PC-3 (cell line): ENCODE data around the gene FBXO9. TPM values are rescaled to one million over a fixed set of nuclear protein-coding genes. Genes with fewer than 3 reads are reported as not detected.
"Not testable (repeated sequence)": the region's sequence is repeated elsewhere in the genome, so short reads cannot be mapped to it uniquely, and the experiment has no call there.

Experiments used
- ATAC-seq: fragments of 200-7000 bp; cut with Tn5 transposase; 2 replicates; pipeline ENCODE4 v1.9.1; 2020; ENCODE audit warnings: mild to moderate bottlenecking, moderate library complexity
- BruUV-seq: library from RNA; stranded (reverse); fragments of 400-500 nt; replicated peaks from 2 replicates; lab custom pipeline; 2021; lab: Mats Ljungman, UMichigan
- CTCF ChIA-PET: fragments of 300-600 bp; sonication (Branson Sonifier 250); formaldehyde crosslinking; loops from one replicate; lab custom pipeline; 2022; ENCODE audit warnings: antibody characterized with exemption; lab: Charles Lee
- POLR2A ChIA-PET: fragments of 300-600 bp; sonication (Branson Sonifier 250); formaldehyde crosslinking; loops from one replicate; lab custom pipeline; 2022; ENCODE audit warnings: antibody characterized with exemption; ENCODE audit not compliant: unreplicated experiment; lab: Charles Lee
- DNase-seq: peaks from one replicate; pipeline ENCODE4 v3.0.0-alpha.2; 2015
- H2AFZ ChIP-seq: fragments of 300-600 bp; sonication (generic); 2 replicates; pipeline ENCODE4 v1.6.0; 2016; ENCODE audit warnings: antibody characterized with exemption, low read length
- H3F3A ChIP-seq: fragments of 300-600 bp; sonication (generic); one replicate; pipeline ENCODE4 v1.6.0; 2017; ENCODE audit warnings: antibody characterized with exemption, low read length, control low read depth, mild to moderate bottlenecking; ENCODE audit not compliant: unreplicated experiment
- H3K27ac ChIP-seq: fragments of 300-600 bp; sonication (generic); 2 replicates; pipeline ENCODE4 v1.5.1; 2016; ENCODE audit warnings: mild to moderate bottlenecking, low read length
- H3K27me3 ChIP-seq: fragments of 300-600 bp; sonication (generic); 2 replicates; pipeline ENCODE4 v1.6.1; 2016; ENCODE audit warnings: low read length, mixed read lengths
- H3K36me3 ChIP-seq: fragments of 300-600 bp; sonication (generic); 2 replicates; pipeline ENCODE4 v1.6.1; 2016; ENCODE audit warnings: low read depth, mixed run types, low read length, mixed read lengths
- H3K4me1 ChIP-seq: fragments of 300-600 bp; sonication (generic); 2 replicates; pipeline ENCODE4 v1.5.1; 2016; ENCODE audit warnings: low read length; ENCODE audit not compliant: insufficient read depth
- H3K4me2 ChIP-seq: fragments of 300-600 bp; sonication (generic); 2 replicates; pipeline ENCODE4 v1.6.0; 2016; ENCODE audit warnings: low read length
- H3K4me3 ChIP-seq: fragments of 300-600 bp; sonication (generic); 2 replicates; pipeline ENCODE4 v1.5.1; 2016; ENCODE audit warnings: mild to moderate bottlenecking, low read length, mixed read lengths
- H3K79me2 ChIP-seq: fragments of 300-600 bp; sonication (generic); 2 replicates; pipeline ENCODE4 v1.6.1; 2017; ENCODE audit warnings: low read length, mixed read lengths
- H3K9ac ChIP-seq: fragments of 300-600 bp; sonication (generic); 2 replicates; pipeline ENCODE4 v1.6.0; 2016; ENCODE audit warnings: mild to moderate bottlenecking, low read length
- H3K9me2 ChIP-seq: fragments of 300-600 bp; sonication (generic); replicated peaks from 2 replicates; pipeline ENCODE4 v1.6.1; 2016; ENCODE audit warnings: mixed run types, low read length, mixed read lengths
- H3K9me3 ChIP-seq: fragments of 300-600 bp; sonication (generic); 2 replicates; pipeline ENCODE4 v1.6.1; 2016; ENCODE audit warnings: low read length, mixed read lengths
- H4K20me1 ChIP-seq: fragments of 300-600 bp; sonication (generic); 2 replicates; pipeline ENCODE4 v1.6.1; 2016; ENCODE audit warnings: low read length, mixed read lengths
- EZH2 ChIP-seq: fragments of 300-600 bp; sonication (generic); IDR thresholded peaks from one replicate; pipeline ENCODE4 v1.6.1; 2017; ENCODE audit warnings: antibody characterized with exemption, mild to moderate bottlenecking, low read length; ENCODE audit not compliant: unreplicated experiment
- EZH2phosphoT487 ChIP-seq: fragments of 300-600 bp; sonication (generic); IDR thresholded peaks from 2 replicates; pipeline ENCODE4 v1.6.1; 2018; ENCODE audit warnings: mild to moderate bottlenecking, antibody characterized with exemption, low read length, borderline replicate concordance
- intact Hi-C: fragments of 100-400 bp; cut with micrococcal nuclease; formaldehyde crosslinking; loops from 2 replicates; pipeline ENCODE4 v1.9.0; 2023
- total RNA-seq: library from RNA; depleted of rRNA; stranded (reverse); fragments of >200 nt; gene quantifications from 2 replicates; pipeline ENCODE4 v1.2.3, GENCODE V29; 2014
- TF ChIP-seq, protein P1 (sequence below): fragments of 300-600 bp; sonication (generic); conservative IDR thresholded peaks from 2 replicates; pipeline ENCODE4 v1.5.1; 2017; ENCODE audit warnings: antibody characterized with exemption, low read depth, mild to moderate bottlenecking, low read length

FBXO9 gene
- total RNA-seq, 1 experiment from 2014 or later: 54.6 TPM

GRCh38 chr6:53059648-53060589 lies 5.3 kb upstream of the FBXO9 start:
- Histone ChIP-seq H3K27me3 (no peaks in the 10 kb centered on the region), H3K36me3 (no peaks in the 10 kb centered on the region), H3K27ac (no peak overlapping the region), H3K9ac (peak overlapping the region; percentile 90; the same call in 1 of the 2 replicates), H4K20me1 (no peaks in the 10 kb centered on the region), H3K4me2 (peak overlapping the region; percentile 81), H2AFZ (no peak overlapping the region), H3K4me3 (peak overlapping the region; percentile 96), H3K4me1 (peaks cover 37% of the 10 kb centered on the region), H3K79me2 (peaks cover 51% of the 10 kb centered on the region), H3K9me3 (no peaks in the 10 kb centered on the region), H3F3A (no peaks in the 10 kb centered on the region), H3K9me2 (no peaks in the 10 kb centered on the region)
- ATAC-seq (no peak), DNase-seq (no peak)
- no peak for TF ChIP-seq EZH2phosphoT487
- no peak for TF ChIP-seq EZH2
- TF ChIP-seq, protein P1, sequence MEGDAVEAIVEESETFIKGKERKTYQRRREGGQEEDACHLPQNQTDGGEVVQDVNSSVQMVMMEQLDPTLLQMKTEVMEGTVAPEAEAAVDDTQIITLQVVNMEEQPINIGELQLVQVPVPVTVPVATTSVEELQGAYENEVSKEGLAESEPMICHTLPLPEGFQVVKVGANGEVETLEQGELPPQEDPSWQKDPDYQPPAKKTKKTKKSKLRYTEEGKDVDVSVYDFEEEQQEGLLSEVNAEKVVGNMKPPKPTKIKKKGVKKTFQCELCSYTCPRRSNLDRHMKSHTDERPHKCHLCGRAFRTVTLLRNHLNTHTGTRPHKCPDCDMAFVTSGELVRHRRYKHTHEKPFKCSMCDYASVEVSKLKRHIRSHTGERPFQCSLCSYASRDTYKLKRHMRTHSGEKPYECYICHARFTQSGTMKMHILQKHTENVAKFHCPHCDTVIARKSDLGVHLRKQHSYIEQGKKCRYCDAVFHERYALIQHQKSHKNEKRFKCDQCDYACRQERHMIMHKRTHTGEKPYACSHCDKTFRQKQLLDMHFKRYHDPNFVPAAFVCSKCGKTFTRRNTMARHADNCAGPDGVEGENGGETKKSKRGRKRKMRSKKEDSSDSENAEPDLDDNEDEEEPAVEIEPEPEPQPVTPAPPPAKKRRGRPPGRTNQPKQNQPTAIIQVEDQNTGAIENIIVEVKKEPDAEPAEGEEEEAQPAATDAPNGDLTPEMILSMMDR: no peak
- no TSS peak for BruUV-seq
- CTCF ChIA-PET: no interaction called here
- POLR2A ChIA-PET: no interaction called here
- intact Hi-C loops: no loop called here

DNA sequence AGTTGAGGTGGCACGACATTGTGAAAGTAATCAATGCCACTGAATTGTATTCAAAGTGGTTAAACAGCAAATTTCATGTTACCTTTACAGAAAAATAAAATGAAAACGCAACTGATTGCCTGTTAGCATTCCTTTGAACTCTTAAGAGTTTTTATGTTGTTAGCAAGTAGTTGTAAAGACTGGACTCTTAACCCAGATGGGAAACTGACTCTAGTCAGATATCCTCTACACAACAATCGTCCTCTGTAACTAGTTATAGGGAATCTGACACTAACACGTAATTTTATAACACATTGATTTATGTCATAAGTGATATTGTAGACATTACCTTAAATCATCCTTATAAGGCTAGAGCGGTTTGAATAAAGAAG lies 3.0 kb upstream of the FBXO9 start:
- peak overlapping the region; percentile 96 for H2AFZ ChIP-seq
- peak overlapping the region; percentile 90 for H3K9ac ChIP-seq
- no peaks in the 10 kb centered on the region for H3K36me3 ChIP-seq
- ATAC-seq (no peak), DNase-seq (peak; percentile 16)
- intact Hi-C loops: loop anchor here (1.0 kb wide), 1 partner anchor 334 kb away; no protein-coding TSS in a partner anchor
- H3K27ac ChIP-seq: no peak overlapping the region
- no peak for TF ChIP-seq EZH2phosphoT487
- no peak for TF ChIP-seq EZH2
- TF ChIP-seq, protein P1: no peak
- no TSS peak for BruUV-seq
- peaks cover 61% of the 10 kb centered on the region for H3K79me2 ChIP-seq
- peaks cover 47% of the 10 kb centered on the region for H3K4me1 ChIP-seq
- H4K20me1 ChIP-seq: peaks cover 4% of the 10 kb centered on the region
- no peaks in the 10 kb centered on the region for H3F3A ChIP-seq
- ChIA-PET POLR2A (no interaction called here), CTCF (no interaction called here)
- H3K9me2 ChIP-seq: no peaks in the 10 kb centered on the region
- H3K4me2 ChIP-seq: peak overlapping the region; percentile 81
- no peaks in the 10 kb centered on the region for H3K27me3 ChIP-seq
- H3K9me3 ChIP-seq: no peaks in the 10 kb centered on the region
- H3K4me3 ChIP-seq: peak overlapping the region; percentile 96

DNA sequence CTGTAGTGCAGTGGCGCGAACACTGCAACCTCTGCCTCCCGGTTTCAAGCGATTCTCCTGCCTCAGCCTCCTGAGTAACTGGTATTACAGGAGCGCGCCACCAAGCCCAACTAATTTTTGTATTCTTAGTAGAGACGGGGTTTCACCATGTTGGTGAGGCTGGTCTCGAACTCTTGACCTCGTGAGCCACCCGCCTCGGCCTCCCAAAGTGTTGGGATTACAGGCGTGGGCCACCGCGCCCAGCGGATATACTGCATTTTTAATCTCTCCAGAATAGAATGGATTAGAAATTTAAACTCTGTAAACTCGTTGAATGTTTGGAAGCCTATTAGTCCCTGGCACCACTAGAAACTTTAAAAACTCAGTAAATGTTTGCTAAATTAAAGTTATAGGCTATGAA lies 949 bp upstream of the FBXO9 start:
- intact Hi-C loops, DNase-seq, H3K9me2 ChIP-seq, H3K36me3 ChIP-seq, H3K9ac ChIP-seq, ATAC-seq, H3K9me3 ChIP-seq, BruUV-seq, POLR2A ChIA-PET, H3K27ac ChIP-seq, H3F3A ChIP-seq, H3K27me3 ChIP-seq, CTCF ChIA-PET: not testable (repeated sequence)
- Histone ChIP-seq H3K4me3 (peak overlapping the region; percentile 84; the same call in 1 of the 2 replicates), H3K4me2 (peak overlapping the region; percentile 83), H2AFZ (peak overlapping the region; percentile 100), H3K79me2 (peaks cover 59% of the 10 kb centered on the region), H4K20me1 (peaks cover 11% of the 10 kb centered on the region), H3K4me1 (peaks cover 39% of the 10 kb centered on the region)
